ENCODE measurements around the gene COL17A1. TPM values are rescaled to one million over a fixed set of nuclear protein-coding genes. Genes with fewer than 3 reads are reported as not detected.
A peak's percentile ranks its signal among the peaks of the same experiment; 100 is the strongest.

The COL17A1 gene
- total RNA-seq, 1 donor from 2014 or later = not detected

- DNase-seq = no peak
Observed at GRCh38 chr10:104096692-104097091, 11.0 kb upstream of the COL17A1 start.

GRCh38 chr10:104092749-104093148 lies 7.1 kb upstream of the COL17A1 start:
- DNase-seq = no peak

GRCh38 chr10:104090611-104091010 lies 4.9 kb upstream of the COL17A1 start:
- no peak for DNase-seq

- DNase-seq = no peak
Observed at GRCh38 chr10:104089621-104090020, 3.9 kb upstream of the COL17A1 start.

- no peak for DNase-seq
Observed at GRCh38 chr10:104088239-104088638, 2.6 kb upstream of the COL17A1 start.

GRCh38 chr10:104084482-104085142 lies 1.1 kb downstream of the COL17A1 start:
- no peak for DNase-seq

- DNase-seq = no peak
Observed at GRCh38 chr10:104081998-104082397, 3.7 kb downstream of the COL17A1 start.

- DNase-seq = no peak
Observed at GRCh38 chr10:104080762-104081161, 4.9 kb downstream of the COL17A1 start.

- DNase-seq = no peak
Observed at GRCh38 chr10:104077663-104078151, 8.0 kb downstream of the COL17A1 start.

- DNase-seq = no peak
Observed at GRCh38 chr10:104077247-104077646, 8.4 kb downstream of the COL17A1 start.

- peak; percentile 13 for DNase-seq
Observed at GRCh38 chr10:104076743-104077160, 8.9 kb downstream of the COL17A1 start.

GRCh38 chr10:104074505-104074904 lies 11.2 kb downstream of the COL17A1 start:
- DNase-seq = no peak

GRCh38 chr10:104072786-104073185 lies 12.9 kb downstream of the COL17A1 start:
- DNase-seq = no peak

GRCh38 chr10:104069613-104070012 lies 16.1 kb downstream of the COL17A1 start:
- DNase-seq = no peak

GRCh38 chr10:104067525-104067924 lies 18.2 kb downstream of the COL17A1 start:
- no peak for DNase-seq

GRCh38 chr10:104066945-104067344 lies 18.7 kb downstream of the COL17A1 start:
- no peak for DNase-seq

GRCh38 chr10:104065748-104066147 lies 19.9 kb downstream of the COL17A1 start:
- no peak for DNase-seq

- DNase-seq = no peak
Observed at GRCh38 chr10:104061196-104061595, 24.5 kb downstream of the COL17A1 start.

- no peak for DNase-seq
Observed at GRCh38 chr10:104059364-104059763, 26.3 kb downstream of the COL17A1 start.

GRCh38 chr10:104057717-104058116 lies 28.0 kb downstream of the COL17A1 start:
- no peak for DNase-seq

GRCh38 chr10:104056619-104057273 lies 28.9 kb downstream of the COL17A1 start:
- no peak for DNase-seq

- no peak for DNase-seq
Observed at GRCh38 chr10:104054430-104054829, 31.2 kb downstream of the COL17A1 start.

GRCh38 chr10:104053201-104053600 lies 32.5 kb downstream of the COL17A1 start:
- no peak for DNase-seq

GRCh38 chr10:104052431-104052830 lies 33.2 kb downstream of the COL17A1 start:
- DNase-seq = no peak
